ENCODE data around the gene SMG7.
A peak's percentile ranks its signal among the peaks of the same experiment; 100 is the strongest.
"Not testable (repeated sequence)": the region's sequence is repeated elsewhere in the genome, so short reads cannot be mapped to it uniquely, and the experiment has no call there.

SMG7 gene

GRCh38 chr1:183472488-183473216 is at the start of gene SMG7:
TSS of gene SMG7 (plus strand) at chr1:183472499. CDS start at chr1:183472621, 122 bp downstream.
- DNase-seq = no peak

GRCh38 chr1:183423541-183423940 is 48.8 kb upstream of the SMG7 start:
- no peak for DNase-seq

GRCh38 chr1:183424691-183425090 is 47.6 kb upstream of the SMG7 start:
- DNase-seq = no peak

GRCh38 chr1:183427591-183427990 is 44.7 kb upstream of the SMG7 start:
- DNase-seq = not testable (repeated sequence)

GRCh38 chr1:183431840-183432547 is 40.3 kb upstream of the SMG7 start:
- DNase-seq = no peak

GRCh38 chr1:183432548-183432875 is 39.8 kb upstream of the SMG7 start:
- no peak for DNase-seq

- DNase-seq = no peak
Observed at GRCh38 chr1:183433703-183434102, 38.6 kb upstream of the SMG7 start.

- DNase-seq = no peak
Observed at GRCh38 chr1:183435497-183435896, 36.8 kb upstream of the SMG7 start.

GRCh38 chr1:183438060-183438459 is 34.2 kb upstream of the SMG7 start:
- no peak for DNase-seq

GRCh38 chr1:183443011-183443410 is 29.3 kb upstream of the SMG7 start:
- DNase-seq = no peak

- DNase-seq = no peak
Observed at GRCh38 chr1:183443466-183443865, 28.8 kb upstream of the SMG7 start.

GRCh38 chr1:183444243-183444642 is 28.1 kb upstream of the SMG7 start:
- DNase-seq = no peak

GRCh38 chr1:183449223-183449770 is 23.0 kb upstream of the SMG7 start:
- DNase-seq = no peak

GRCh38 chr1:183450093-183450492 is 22.2 kb upstream of the SMG7 start:
- no peak for DNase-seq

- DNase-seq = no peak
Observed at GRCh38 chr1:183454377-183454776, 17.9 kb upstream of the SMG7 start.

- no peak for DNase-seq
Observed at GRCh38 chr1:183456826-183457225, 15.5 kb upstream of the SMG7 start.

GRCh38 chr1:183457449-183457848 is 14.8 kb upstream of the SMG7 start:
- no peak for DNase-seq

GRCh38 chr1:183460596-183460995 is 11.7 kb upstream of the SMG7 start:
- no peak for DNase-seq

GRCh38 chr1:183461350-183461749 is 10.9 kb upstream of the SMG7 start:
- no peak for DNase-seq

- no peak for DNase-seq
Observed at GRCh38 chr1:183463566-183463965, 8.7 kb upstream of the SMG7 start.

GRCh38 chr1:183466781-183467180 is 5.5 kb upstream of the SMG7 start:
- no peak for DNase-seq

GRCh38 chr1:183467687-183468086 is 4.6 kb upstream of the SMG7 start:
- DNase-seq = no peak

GRCh38 chr1:183470147-183470960 is 1.9 kb upstream of the SMG7 start:
- DNase-seq = peak; percentile 88

All from NCI-H1048 (cell line).